RPMI7951 (cell line): Measurements from ENCODE around the gene DDAH2. TPM values are rescaled to one million over a fixed set of nuclear protein-coding genes. Genes with fewer than 3 reads are reported as not detected.

ENCODE experiments used
- DNase-seq: peaks from one replicate; pipeline ENCODE4 v3.0.0-alpha.2; 2012; ENCODE audit warnings: low read depth
- total RNA-seq: library from RNA; depleted of rRNA; stranded (reverse); fragments of >200 nt; shearing (Covaris generic); gene quantifications from 2 replicates; pipeline ENCODE4 v1.2.3, GENCODE V29; 2014; rRNA removed

The DDAH2 gene
- total RNA-seq, result 39.4 and 53.3 TPM in 2 replicates

- DNase-seq, result no peak
These were observed at the start of gene DDAH2 for GRCh38 chr6:31728767-31729514. Gene DDAH2, minus strand, starts transcription at chr6:31729299. Its CDS starts 138 bp downstream, at chr6:31729161.

DNA sequence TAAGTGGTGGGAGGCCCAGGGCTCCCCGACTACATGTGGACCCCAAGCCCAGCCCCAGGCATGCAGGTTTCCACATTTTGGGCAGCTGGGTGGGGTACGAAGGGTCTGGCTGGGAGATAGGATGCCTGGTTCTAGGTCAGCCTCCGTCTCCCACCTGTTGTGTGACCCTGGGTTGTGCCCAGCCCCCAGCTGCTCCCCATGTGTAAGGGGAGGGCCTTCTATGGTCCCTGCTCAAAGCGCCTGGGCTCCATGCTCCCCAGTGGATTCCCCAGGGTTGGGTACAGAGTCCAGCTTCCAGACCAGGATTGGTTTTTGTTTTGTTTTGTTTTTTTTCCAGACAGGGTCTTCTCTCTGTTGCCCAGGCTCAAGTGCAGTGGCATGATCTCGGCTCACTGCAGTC is 49.1 kb upstream of the DDAH2 start:
- DNase-seq, result no peak

DNA sequence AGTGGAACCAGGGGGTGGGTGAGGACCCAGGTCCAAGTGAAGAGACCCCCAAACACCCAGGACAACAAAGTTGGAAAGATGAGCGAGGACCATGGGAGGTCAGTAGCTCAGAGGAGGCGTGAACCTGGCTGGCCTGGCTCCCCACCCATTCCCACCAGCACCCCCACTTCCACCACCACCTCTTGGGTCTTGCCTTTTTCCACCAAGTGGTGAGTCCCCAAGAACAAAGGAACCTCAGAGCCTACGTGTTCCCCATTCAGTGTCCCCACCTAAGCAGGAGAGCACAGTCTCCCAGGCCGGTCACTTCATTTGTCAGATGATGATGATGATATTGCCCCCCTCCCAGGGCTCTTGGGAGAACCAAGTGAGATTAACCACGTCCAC is 48.6 kb upstream of the DDAH2 start:
- no peak for DNase-seq

DNA sequence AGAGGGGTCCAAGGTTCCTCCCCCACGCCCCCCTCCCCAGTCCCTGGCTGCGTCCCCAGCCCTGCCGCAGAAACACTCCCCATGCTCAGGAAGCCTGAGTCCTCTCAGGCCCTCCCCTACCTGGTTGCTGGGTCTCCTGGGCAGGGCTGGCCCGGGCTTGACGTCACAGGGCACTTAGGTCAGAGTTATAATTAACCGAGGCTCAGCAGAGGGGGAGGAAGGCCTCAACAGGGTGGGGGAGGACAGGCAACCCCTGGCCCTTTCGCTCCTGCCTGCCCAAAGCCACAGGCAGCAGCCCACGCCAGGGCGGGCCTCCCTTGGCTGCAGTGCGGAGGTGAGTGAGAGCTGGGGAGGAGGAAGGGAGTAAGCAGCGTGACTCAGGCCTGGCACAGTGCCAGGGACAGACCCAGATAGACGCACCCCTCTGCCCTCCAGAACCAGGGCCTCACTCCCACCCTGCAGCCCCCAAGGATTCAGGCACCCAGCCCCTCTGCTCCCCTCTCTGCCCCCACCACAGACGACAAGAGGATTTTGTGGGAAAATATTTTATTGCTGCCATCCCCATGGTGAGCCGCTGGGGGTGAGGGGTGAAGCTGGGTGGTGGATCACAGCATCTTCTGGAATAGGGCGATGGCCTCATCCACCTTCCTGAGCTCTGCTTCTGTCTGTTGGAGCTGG is 48.0 kb upstream of the DDAH2 start, which contains the start of gene VWA7:
Gene VWA7 (minus strand): TSS at position 340 of the 678 bp plus-strand sequence. CDS start 549 bp downstream, outside the sequence.
- peak; percentile 75 for DNase-seq

DNA sequence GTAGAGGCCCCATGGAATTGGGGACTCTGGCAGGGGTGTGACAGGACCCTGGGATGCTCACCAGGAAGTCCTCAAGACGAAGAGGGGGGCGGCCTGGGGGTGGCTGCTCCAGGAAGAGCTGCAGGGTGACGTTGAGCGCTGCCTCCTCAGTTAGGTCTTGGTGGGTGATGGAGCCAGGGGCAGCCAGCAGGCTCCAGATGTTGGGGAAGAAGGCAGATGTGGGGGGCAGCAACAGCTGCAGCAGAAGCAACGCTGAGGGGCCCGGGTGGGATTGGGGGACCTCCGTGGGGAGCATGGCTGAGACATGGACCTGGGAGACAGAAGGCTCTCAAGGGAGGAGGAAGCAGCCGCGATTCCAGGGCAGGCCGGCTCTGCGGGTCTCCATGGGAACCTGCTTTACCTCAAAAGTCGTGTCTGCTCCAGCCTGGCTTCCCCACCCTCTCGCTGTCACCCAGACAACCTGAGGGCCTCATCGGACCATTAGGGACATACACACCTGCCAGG is 47.4 kb upstream of the DDAH2 start:
- no peak for DNase-seq

DNA sequence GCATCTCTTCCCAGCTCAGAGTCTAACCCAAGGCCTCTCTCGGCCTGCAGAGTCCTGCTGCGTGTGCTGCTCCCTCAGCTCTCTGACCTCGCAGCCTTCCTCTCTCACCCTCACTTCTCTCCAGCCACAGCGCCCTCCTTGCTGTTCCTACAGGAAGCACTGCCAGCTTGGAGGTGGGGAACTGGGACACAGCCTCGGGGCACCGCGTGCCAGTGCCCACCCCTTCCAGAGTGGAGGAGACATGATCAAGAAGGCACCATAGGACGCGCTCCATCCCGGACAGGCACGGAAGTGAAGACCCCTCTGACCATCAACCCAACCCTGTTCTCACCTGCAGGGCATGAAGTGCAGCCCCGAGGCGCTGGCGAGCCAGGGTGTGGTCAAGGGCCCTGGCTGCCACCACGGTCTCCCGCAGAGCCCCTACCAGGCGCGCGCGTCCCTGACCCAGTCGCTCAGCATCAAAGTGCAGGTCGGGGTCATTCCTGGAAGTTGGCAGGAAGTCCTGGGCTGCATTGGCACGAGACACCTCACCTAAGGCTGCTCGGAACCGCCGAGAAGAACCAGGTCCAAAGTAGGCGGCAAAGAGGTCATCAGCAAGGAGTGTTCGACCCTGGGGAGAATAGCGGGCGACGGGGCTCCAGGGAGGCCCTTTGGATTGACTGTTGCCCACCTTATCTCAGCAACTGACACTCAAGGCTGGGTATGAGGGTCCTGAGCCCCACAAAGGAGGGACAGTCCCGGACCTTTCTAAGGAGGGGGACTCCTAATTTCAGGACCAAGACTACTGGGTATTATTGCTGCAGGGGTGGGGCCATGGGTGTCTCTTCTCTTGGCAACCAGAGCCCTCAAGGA is 46.8 kb upstream of the DDAH2 start:
- DNase-seq, result no peak

DNA sequence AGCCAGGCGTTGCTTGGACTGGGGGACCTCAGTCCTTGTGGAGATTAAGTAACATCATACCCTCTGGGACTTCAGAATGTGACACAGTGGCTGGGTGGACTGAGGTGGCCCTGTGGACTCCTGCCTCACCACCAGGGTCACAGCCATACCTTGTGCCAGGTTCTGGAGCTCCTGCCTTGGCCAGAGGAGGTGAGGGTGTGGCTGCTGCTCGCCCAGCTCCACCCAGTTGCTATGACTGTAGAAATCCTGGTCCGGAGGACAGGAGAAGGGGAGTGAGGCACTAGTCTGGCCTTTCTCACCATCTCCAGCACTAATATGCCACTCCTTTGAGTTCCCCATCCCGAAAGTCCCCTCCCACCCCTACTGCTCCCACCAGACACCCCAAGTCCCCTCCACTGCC is 46.1 kb upstream of the DDAH2 start:
- DNase-seq, result no peak

- DNase-seq, result peak; percentile 57
These were observed 42.9 kb upstream of the DDAH2 start for GRCh38 chr6:31771992-31772358.

- no peak for DNase-seq
These were observed 41.8 kb upstream of the DDAH2 start for GRCh38 chr6:31770860-31771259.

DNA sequence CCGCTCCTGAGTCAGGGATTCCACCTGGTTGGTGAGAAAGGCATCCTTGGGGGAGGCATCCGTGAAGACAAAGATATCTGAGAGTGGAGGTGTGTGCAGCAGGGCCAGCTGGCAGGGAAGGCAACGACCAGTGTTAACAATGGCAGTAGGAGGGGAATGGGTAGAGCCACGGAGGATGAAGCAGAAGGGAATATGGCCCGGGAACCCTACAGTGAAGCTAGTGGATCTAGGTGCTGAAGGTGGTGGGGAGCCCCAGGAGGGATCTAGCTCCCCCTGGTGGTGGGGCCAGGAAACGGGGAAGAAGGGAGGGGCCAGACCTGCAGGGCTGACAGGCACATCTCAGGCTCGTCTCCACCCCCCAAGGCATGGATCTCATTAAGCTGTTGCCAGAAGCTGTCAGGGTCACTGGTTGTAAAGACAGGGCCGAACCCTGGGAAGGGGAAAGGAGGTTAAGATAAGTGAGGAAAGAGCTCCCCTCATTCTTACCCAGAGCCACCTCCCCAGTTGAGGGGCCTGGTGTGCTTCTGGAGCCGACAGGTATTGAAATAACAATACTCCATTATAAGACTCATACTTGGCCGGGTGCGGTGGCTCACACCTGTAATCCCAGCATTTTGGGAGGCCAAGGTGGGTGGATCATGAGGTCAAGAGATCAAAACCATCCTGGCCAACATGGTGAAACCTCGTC is 40.7 kb upstream of the DDAH2 start:
- DNase-seq, result peak; percentile 61

DNA sequence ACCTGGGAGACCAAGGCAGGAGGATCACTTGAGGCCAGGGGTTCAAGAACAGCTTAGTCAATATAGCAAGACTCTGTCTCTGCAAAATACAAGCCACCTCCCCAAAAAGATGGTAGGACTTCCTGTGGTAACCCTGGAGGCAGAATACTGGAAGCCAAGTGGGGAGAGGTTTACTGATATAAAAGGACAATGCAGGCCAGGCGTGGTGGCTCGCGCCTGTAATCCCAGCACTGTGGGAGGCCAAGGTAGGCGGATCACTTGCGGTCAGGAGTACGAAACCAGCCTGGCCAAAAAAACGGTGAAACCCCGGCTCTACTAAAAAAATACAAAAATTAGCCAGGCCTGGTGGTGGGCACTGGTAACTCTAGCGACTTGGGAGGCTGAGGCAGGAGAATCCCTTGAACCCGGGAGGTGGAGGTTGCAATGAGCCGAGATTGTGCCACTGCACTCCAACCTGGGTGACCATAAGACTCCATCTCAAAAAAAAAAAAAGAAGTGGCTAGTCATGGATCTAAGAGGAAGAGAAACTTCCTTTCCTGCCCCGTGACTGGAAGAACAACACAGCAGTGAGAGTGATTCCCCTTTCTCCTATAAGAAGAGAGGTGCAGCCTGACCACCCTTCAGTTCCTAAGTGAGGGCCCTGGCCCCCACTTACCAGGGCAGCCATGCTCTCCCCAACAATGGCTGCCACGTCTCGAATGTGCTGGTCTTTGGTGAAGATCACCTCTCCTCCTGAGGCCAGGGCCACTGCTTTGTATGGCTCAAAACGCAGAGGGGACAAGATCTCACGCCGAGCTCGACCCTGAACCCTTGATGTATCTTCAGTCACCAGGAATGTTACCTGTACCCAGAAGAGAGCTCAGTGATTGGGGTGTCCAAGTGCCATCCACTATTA is 39.5 kb upstream of the DDAH2 start:
- DNase-seq, result no peak

DNA sequence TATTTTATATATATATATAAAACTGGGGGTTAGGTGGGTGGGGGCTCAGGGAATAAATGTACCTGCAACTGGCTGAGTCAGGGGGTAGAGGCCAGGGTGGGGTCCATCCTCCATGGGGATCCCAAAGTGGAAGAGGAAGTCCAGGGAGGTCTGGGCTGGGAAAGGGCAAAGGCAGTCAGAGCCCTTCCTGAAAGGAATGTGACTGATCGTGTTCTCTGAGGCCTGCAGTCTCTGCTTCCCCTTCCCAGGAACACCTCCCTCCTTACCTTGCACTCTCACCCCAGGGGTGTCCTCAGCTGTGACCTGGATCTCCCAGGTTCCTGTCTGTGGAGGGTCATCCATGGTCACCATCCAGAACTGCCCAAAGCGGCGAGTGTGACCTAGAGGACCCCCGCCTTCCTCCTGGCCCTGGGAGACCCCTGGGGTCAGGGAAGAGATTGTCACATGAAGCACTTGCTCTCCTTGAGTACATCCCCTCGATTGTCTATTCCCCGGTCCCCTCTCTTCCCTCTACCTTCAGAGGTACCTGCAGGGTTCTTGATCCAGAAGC is 38.1 kb upstream of the DDAH2 start:
- DNase-seq, result no peak

DNA sequence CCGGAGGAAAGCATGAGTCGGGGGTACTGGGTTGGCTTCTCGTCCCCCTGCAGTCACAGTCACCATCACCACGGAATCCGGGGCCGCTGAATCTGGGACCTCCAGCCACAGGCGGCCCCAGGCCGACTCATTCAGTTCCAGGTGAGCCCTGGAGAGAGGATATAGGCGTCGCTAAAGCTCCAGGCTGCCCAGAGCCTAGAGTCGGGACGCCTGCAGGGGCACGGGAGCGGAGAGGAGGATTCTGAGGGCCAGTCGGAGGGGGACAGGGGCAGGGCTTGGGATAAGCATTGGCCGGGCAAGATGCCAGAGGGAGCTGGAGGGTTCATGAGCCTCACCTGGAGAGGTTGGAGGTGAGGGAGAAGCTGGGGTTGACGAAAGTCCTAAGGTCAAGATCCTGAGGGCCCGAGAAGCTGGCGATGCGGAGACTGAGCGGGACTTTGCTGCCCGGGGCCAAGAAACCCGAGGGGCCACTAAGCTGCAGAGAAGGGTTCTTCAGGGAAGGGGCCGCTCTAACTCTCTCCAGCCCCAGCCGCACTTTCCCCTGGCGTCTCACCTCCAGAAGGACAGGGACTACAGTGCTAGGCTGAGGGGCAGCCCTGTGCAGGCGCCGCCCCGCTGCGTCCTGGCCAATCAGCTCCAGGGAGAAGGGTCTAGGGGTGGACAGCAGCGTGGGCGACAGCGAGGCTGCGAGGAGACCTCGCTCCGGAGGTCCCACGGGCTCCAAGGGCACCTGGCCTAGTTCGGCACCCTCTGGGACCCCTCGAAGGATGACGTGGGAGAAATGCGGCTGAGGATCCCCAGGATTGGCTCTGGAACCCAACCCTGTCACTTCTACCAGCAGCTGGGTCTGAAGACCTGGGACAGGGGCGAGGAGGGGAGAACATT is 37.1 kb upstream of the DDAH2 start:
- no peak for DNase-seq

DNA sequence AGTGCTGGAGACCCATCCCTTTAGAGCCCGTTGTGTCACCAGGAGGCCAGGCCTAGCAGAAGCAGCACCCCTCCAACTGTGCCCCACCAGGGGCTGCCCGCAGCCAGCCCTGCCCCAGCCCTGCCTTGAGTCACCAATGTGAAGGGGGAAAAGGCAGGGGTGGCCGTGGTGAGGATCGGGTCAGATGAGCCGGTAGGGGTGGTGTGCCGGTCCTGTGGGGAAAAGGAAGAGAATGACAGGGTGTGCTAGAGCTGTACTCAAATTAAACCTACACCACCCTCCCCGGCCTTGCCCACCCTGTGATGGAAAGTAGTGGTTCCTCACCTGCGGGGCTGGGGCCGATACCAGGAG is 36.4 kb upstream of the DDAH2 start:
- no peak for DNase-seq

- no peak for DNase-seq
These were observed 35.1 kb upstream of the DDAH2 start for GRCh38 chr6:31764198-31764597.

- DNase-seq, result peak; percentile 72
These were observed 34.5 kb upstream of the DDAH2 start for GRCh38 chr6:31763619-31763940.

DNA sequence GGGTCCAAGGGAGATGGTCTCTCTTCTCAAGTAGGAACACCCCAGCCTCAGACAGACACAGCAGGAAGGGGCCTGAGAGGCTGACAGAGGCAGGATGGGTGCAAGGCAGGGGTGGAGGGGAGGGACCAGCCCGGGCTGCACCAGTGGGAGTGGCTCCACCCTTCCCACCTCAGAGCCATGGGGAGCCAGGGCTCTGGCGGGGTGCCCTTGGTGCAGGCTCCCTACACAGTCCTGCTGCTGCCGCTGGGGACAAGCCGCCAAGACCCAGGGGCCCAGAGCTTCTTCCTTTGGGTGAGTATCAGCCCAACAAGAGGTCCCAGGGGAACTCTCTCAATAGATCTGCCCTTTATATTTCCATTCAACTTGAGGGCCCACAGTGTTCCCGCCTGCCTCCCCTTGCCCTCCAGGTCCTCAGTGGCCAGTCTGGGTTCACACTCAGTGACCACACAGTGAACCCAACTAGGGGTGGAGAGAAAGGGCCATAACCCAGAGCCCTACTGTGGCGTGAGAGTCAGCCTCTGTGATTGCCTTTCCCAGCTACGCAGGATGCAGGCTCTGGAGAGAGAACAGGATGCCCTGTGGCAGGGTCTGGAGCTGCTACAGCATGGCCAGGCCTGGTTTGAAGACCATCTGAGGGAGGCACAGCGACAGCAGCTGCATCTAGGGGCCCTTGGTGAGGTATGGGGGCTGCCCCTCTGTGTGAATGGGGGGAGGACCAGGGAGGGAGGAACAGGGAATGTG is 33.9 kb upstream of the DDAH2 start:
- no peak for DNase-seq

DNA sequence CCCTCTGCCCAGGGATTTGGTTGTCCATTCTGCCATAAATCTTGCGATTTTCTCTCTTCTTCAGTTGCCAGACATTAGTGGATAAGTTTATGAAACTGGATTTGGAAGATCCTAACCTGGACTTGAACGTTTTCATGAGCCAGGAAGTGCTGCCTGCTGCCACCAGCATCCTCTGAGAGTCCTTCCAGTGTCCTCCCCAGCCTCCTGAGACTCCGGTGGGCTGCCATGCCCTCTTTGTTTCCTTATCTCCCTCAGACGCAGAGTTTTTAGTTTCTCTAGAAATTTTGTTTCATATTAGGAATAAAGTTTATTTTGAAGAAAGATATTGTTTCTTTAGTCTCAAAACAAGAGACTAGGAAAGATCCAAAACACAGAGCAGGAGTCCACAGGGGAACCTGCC is 33.3 kb upstream of the DDAH2 start, which contains the start of gene SAPCD1:
Gene SAPCD1 (plus strand): TSS at position 301 of the 400 bp plus-strand sequence. CDS start 399 bp downstream, outside the sequence.
- no peak for DNase-seq

DNA sequence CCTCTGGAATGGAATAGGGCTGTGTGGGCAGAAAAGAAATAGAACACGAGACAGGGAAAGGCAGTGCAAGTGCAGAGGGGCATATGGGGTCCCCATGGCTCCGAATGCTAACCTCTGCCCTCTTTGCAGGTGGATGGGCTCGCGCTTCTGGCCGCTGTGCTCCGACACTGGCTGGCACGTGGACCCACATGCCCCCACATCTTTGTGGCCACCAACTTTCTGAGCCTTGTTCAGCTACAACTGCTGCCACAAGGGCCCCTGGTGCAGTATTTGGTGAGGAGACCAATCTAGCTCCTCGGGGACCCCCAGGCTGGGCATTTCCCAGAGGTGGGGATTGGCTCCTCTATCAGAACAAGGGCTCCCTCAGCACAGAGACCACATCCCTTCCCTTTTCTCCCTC is 32.2 kb upstream of the DDAH2 start:
- no peak for DNase-seq
